GM15510 (cell line): ENCODE data around the gene TINCR.

Experiments used
- POLR2A ChIP-seq: IDR thresholded peaks from 3 replicates; pipeline ENCODE4 v1.6.1; 2011; ENCODE audit warnings: borderline replicate concordance; ENCODE audit not compliant: insufficient read length; ENCODE audit errors: extremely low read depth

TINCR gene

DNA sequence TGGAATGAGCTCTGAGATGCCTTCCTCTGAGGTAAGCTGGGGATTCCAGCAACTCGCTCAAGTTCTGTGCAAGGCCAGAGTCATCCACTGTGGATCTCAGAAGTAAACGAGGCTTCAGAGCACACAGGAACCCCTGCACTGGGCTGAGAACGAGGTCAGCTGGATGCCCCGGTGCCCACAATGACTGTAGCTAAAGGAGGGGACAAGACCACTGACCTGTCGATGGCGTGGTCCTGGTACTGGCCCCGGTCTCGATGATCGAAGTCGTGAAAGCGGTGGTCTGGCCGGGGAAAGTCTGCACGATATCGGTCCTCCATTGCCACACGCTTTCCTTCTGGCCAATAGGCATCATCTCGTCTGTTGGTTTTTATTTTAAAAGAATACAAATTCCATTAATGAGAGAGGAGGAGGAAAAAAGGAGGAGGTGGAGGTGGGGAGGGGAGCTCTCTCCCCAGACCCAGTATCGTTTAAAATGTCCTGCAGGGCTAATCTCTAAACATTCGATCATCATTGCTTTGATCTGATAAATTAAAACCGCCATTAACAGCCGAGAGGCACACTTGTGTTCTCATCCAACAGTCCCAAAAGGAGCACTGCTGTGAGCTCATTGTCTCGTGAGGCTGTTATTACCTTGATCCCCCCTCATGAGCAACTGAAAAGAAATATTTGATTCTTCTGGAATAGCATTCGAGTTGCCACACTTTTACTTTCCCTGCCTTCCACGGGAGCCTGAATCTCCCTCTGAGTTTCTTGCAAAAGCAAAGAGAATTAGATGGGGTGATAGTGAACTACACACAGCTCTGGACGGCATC lies 25.0 kb upstream of the TINCR start:
- TF ChIP-seq POLR2A: no peak

DNA sequence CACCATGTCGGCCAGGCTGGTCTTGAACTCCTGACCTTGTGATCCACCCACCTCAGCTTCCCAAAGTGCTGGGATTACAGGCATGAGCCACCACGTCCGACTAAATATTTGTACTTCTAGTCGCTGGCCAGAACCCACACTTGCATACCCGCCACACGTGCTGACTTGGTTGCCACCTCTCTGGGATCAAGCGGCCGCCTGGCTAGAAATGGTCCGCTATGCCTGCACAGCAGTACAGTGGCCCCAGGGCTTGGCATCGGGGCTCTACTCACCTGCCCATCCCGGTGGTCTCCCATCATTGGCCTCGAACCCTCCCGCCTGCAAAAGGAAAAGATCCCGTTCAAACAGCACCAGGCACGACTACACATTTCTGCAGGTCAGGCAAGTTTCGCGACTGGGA lies 23.7 kb upstream of the TINCR start:
- no peak for TF ChIP-seq POLR2A

DNA sequence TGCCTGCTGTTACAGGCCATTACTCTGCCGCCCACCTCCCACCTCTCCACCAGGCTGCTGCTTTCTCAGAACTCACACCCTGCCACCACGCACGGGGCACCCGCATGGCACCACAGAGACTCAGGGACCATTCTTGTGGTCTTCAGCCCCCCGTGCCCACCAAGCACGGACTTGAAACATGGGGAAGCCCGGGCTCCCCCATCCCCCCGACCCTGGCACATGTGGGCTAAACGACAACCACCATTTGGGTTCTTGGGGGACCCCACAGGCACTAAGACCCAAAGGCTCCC lies 23.1 kb upstream of the TINCR start:
- no peak for TF ChIP-seq POLR2A

DNA sequence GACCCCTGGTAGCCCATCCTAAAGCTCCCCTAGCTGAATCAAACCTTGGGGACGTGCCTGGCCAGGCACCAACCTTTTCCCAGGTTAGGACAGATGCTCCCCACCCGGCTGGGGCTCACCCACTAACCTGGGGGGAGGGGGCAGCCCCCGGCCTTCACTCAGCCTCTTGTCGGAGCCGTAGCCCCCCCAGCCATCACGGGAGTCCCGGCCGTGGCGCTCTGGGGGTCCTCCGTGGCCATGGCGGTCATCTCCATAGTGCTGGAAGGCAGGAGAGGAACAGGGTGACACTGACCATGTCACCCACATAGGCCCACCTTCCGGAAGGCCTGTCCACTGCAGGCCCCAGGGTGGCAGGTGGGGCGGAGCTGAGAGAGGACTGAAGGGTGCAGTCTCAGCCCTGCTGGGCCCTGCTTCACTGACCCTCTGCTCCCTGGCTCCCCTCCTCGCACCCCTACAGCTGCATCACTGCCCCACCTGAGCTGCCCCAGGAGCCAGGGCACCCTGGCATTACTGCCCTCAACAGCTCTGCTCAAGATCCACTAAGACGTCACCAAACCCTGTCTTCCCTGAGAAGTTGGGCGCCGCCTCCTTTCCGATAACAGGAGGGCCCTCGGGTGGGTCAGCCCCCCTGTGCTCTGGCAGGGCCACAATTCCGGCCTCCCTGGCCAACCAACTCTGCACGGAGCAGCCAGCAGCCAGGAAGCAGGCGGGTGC lies 22.6 kb upstream of the TINCR start:
- TF ChIP-seq POLR2A: no peak

DNA sequence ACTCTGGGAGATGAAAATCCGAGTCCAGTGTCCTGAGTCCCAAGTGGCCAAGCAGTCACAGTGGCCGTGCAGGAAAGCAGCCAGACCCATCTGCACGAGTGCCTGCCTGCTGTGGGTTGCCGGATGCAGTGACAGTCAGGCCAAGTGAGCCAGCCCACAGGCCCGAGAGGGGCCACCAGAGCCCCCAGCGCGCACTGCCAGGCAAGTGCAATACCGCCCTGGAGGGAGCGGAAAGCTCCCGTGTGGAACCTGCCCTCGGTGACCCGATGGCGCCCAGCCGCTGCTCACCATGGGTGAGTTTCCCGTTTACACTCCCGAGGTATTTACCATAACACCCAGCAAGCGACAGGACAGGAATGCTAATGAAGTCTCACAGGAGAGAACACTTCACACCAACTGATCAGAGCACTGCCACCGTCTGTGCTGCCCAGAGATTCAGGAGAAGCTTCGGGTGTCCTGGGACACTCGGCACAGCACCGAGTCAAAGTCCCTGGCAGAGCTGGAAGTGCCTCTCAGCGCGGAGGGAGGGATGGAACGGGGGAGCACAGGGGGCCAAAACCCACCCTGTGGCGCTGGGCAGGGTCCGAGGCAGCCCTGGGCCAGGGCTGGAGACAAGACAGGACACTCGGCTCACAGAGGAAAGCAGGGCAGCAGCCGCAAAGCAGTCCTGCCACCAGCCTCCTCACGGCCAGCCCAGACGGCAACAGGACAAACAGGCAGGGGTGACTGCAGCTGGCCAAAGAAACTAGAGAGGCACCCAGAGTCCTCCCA lies 21.3 kb upstream of the TINCR start:
- TF ChIP-seq POLR2A: no peak

DNA sequence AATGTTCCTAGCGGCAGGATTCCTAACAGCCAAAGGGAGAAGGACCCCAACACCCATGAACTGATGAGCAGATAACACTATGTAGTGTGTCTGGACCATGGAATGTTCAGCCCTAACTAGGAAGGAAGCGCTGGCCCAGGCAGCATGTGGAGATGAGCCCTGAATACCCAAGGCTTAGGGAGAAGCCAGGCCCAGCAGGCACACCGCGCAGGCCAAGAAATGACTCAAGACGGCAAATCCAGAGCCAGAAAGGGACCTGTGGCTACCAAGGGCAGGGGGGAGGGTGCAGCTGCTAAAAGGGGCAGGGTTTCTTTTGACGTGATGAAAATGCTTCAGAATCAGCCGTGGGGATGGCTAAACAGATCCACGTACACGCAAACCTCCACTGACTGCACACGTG lies 20.7 kb upstream of the TINCR start:
- TF ChIP-seq POLR2A: no peak

DNA sequence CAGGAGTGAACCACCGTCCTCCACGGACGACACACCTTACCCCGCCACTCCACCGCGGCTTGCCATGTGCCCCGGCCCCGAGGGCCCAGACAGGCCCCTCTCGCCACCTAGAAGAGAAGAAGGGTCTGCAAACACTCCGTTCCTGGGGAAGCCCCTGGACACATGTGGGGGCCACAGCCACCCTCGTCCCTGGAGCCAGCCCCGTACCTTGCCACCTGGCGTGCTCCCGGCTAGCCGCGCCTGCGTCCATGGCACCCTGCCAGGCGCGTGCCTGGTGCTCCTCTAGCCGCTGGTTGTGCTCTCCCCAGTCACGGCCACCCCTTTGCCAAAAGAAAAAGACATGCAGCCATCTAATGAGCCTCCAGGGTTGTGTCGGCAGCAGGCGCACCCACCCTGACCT lies 19.9 kb upstream of the TINCR start:
- TF ChIP-seq POLR2A: no peak

DNA sequence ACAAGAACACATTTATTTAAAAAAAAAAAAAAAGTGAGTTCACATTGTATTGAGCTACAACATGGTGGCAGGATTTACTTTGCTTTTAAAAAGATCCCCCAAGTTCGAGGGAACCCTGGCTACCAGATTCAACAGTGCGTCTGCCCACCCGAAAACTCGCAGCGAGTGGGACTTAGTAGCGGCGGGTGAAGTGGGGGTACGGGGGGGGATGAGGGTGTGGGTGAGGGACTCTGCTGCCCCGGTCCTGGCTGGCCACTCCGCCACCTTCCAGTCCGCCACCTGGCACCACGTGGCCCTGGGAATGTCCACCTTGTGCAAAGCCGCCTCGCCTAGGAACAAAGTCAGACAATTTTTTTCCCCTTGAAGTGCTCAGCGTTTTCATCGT lies 19.3 kb upstream of the TINCR start:
- no peak for TF ChIP-seq POLR2A

DNA sequence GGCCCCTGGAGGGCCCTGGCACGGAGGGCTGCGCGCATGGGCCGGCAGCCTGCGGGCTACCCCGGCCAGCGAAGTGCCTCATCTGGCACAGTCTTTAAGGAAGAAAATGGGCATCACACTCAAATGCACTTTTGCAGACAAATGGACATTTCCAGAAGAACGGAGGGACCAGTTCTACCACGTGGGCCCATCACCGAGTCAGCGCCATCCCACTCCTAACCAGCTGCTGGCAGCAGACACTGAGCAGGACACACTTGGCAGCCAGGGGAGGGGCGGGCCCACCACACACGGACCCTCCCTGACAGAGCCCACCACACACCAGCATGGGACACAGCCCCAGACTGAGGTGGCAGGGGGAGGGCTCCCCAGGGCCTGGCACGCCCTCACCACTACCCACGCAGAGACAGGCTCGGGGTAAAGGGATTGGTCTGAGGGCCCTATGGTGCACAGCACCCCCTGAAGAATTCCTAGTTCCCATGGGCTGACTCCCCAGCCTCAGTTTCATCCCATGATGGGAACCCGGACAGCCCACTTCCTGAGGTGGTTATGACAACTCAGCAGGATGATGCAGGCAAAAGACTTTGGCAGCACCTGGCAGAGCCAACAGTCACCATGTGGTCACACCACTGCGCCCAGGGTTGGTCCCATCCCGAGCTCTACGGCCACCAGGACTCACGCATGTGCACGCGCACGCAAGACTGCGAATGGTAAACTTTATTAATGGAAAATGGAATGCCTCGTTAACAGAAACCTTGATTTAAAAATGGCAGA lies 18.7 kb upstream of the TINCR start:
- no peak for TF ChIP-seq POLR2A

DNA sequence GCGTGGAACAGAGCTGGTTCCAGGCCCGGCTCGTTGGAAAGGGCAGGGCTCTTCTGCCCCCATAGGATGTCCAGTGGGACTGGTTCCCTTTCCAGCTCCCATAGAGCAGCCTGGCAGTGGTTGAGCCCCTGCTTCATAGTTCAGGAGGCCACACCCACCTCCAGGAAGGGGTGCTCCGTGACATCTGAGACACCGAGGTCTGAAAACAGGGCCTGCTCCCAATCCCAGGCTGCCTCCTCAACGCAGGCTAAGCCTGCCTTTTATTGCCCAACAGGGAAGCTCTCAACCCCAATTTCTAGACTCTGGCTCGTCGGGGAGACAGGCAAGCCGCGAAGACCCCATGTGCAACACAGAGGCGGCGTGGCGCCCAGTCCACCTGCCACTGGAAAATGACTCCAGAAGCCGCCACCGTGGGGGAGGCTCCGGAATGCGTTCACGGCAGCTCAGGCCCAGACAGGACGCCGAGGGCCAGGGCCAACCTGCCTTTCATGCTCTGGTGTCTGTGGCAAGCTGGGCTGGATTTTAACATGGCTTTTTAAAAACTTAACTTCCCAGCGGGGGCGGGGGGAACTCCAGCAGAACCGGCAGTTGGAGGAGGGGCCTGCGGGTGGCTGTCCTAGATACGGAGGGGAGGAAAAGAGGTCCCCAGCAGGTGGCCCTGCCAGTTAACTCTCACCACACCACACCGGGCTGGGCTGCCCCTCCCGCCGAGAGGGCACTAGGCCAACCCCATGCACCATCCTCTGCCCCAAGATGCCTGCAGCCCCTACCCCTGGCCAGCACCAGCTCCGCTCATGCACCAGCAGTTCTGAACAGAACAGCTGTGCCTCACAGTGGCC lies 17.9 kb upstream of the TINCR start:
- no peak for TF ChIP-seq POLR2A

DNA sequence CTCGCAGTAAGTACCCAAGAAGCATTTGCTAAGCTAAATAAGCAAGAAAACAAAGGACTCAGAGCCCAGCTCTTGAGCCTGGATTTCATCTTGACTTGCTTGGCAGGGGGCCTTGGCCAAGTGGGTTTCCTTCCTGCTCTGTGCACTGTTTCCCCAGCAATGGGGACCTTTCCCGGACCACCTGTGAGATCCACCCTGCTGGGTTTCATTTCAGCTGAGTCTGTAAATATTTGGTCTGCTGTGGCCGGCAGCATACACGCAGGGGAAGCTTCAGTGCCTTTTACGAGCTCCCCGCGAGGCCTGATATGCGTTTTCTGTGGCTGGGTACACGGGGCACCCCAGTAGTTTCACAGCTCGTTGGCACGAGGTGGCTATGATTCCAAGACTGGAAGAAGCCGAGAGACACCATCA lies 12.4 kb upstream of the TINCR start:
- no peak for TF ChIP-seq POLR2A

DNA sequence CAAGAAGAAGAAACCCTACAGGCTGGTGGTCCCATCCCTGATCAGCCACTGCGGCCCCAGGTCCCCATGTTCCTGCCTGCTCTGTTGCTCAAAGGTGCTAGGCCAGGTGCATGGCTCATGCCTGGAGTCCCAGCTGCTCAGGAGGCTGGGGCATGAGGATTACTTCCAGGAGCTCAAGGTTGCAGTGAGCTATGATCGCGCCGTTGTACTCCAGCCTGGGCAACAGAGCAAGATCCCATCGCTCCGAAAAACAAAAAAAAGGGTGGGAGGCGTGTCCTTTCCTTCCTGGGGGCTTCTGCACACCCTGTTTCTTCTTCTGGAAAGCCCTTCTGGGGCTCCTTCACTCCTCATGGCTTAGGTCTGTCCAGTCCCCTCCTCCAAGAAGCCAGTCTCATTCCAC lies 11.9 kb upstream of the TINCR start:
- no peak for TF ChIP-seq POLR2A

DNA sequence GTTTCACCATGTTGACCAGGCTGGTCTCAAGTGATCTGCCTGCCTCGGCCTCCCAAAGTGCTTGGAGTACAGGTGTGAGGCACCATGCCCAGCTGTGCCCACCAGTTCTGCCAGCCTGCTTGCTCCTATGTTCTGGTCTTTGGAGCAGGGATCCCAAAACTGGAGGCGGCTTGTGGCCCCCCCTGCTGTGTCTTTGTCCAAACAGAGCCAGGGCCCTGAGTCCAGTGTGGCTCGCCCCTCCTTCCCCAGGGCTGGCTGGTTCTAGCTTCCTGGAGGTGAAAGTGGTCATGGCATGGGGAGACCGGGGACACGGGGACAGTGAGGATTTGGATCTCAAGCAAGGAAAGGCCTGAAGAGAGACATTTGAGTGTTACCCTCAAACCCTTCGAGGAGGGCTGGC lies 11.5 kb upstream of the TINCR start:
- TF ChIP-seq POLR2A: no peak
